ENCODE results near the gene SLC4A9.

SLC4A9 gene, protein sequence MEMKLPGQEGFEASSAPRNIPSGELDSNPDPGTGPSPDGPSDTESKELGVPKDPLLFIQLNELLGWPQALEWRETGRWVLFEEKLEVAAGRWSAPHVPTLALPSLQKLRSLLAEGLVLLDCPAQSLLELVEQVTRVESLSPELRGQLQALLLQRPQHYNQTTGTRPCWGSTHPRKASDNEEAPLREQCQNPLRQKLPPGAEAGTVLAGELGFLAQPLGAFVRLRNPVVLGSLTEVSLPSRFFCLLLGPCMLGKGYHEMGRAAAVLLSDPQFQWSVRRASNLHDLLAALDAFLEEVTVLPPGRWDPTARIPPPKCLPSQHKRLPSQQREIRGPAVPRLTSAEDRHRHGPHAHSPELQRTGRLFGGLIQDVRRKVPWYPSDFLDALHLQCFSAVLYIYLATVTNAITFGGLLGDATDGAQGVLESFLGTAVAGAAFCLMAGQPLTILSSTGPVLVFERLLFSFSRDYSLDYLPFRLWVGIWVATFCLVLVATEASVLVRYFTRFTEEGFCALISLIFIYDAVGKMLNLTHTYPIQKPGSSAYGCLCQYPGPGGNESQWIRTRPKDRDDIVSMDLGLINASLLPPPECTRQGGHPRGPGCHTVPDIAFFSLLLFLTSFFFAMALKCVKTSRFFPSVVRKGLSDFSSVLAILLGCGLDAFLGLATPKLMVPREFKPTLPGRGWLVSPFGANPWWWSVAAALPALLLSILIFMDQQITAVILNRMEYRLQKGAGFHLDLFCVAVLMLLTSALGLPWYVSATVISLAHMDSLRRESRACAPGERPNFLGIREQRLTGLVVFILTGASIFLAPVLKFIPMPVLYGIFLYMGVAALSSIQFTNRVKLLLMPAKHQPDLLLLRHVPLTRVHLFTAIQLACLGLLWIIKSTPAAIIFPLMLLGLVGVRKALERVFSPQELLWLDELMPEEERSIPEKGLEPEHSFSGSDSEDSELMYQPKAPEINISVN

DNA sequence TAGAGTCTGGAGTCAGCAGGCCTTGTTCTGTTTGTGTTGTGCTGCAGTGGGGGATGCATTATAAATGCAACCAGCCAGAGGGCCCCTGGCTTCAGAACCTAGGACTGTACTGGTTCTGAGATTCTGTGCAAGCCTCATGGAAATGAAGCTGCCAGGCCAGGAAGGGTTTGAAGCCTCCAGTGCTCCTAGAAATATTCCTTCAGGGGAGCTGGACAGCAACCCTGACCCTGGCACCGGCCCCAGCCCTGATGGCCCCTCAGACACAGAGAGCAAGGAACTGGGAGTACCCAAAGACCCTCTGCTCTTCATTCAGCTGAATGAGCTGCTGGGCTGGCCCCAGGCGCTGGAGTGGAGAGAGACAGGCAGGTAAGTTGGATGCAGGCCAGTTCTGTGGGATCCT, at the start of gene SLC4A9:
Gene SLC4A9, plus strand, starts transcription at position 94 of the 400 bp plus-strand sequence. Its CDS starts 43 bp downstream, at position 137.
- no peak for DNase-seq (ENCODE audit: low read depth)

DNA sequence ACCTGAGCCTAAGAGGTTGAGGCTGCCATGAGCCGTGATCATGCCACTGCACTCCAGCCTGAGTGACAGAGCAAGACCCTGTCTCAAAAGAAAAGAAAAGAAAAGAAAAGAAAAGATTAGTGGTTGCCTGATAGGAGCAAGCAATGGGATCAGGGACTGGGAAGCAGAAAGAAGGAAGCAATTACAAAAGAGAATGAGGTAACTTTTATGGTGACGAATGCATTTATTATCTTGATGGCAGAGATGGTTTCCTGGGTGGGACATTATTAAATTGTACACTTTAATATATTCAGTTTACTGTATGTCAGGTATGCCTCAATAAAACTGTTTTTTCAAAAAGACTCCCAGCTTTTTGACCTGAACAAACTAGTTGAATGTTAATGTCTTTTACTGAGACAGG, 49.6 kb upstream of the SLC4A9 start:
- no peak for DNase-seq (ENCODE audit: low read depth)

DNA sequence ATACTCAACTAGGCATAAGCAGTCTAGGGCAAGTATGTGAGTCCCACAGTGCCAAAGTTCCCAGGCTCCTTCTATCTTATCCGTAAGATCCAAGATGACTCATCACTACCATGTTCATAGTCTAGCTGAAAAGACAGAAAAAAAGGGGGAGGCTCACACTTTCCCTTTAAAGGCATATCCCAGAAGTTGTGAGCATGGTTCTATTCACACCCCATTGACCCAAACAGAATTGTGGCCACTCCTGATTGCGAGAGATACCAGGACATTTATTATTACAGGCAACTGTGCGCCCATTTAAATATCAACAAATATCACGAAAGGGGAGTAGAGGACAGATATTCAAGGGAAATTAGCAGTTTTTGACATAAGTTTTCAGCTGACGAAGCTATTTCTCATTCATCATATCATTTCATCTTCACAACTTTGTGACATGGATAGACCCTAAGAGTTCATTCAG, 49.0 kb upstream of the SLC4A9 start:
- peak; percentile 69 for DNase-seq (ENCODE audit: low read depth)

DNA sequence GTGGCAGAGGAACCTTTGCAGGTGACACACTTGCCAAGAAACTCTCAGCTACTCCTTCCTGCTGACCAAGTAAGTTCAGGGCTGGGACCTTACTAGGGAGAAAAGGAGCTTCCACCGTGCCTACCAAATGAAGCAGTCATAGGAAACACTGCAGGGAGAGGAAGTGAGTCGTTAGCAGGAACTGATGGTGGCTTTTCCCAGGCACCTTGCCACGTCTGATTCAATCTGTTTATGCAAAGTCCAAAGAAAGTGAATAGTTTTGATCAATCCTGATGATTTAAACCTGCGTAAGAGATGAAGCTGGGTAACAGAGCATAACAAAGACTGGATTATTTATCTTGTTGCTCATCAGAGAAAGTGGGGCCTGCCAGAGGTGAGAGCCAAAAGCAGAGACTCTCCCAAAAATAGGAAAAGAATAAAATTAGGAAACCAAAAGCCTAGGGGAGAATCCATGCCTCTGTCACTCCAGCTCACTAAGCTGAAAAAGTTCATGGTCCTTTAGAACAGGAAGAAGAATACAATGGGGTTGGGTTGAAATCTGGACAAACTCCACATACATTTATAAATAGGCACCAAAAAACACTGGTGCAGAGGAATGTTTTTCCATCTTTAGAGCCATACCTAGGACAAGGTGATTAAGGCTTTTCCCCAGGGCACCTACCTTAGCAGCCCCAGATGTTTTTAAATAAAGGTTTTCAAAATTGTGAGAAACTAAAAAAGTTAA, 47.8 kb upstream of the SLC4A9 start:
- peak; percentile 88 for DNase-seq (ENCODE audit: low read depth)

DNA sequence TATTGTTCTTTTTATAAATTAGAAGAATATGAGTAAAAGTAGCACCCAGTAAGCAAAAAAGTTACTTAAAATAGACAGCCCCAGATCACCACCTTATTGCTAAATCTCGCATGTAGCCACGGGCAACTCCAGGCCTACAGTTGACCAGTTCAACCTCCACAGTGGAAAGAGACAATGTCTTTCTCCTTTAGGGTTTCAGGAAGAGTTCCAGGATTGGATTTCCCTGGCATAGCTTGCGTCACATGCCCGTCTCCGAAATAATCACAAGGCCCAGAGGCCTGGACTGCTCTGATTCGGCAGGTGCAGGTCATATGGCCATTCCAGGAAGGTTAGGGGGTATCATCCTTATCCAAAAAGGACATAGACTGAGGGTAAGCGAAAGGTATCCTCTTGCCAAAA, 47.2 kb upstream of the SLC4A9 start:
- DNase-seq (ENCODE audit: low read depth): no peak

DNA sequence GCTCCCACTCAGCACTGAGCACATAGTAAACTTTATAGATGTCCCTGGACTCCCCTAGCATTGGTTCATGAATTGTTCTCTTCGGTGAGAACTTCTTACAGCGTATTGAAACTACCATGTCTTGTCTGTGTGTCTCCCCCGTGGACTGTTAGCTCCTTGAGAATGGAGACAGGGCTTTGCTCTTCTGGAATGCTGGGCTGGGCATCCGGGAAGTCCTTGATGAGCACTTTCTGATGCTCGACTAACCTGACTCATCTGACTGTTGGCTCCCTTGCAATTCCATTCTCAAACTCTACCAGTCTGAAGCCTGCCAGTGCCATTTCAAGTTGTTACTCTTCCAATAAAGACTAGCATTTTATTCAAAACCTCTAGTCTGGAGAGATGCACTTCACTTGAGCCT, 42.1 kb upstream of the SLC4A9 start:
- DNase-seq (ENCODE audit: low read depth): no peak

DNA sequence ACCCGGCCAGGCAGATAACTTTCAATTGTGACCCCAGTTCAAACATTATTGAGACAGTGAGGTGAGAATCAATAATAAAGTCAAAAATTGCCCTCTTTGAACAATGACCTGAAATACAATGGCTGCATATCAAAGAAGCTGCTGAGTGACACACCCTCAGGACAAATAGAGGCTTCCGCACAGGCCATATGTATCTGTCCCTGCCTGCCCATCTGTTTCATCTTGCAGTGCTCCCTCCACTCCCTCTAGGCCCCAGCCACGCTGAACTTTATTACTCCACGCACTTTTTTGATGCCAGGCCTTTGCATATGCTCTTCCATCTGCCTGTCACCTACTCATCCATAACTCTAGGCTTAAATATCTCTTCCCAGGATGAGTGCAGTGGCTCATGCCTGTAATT, 41.2 kb upstream of the SLC4A9 start:
- DNase-seq (ENCODE audit: low read depth): no peak

DNA sequence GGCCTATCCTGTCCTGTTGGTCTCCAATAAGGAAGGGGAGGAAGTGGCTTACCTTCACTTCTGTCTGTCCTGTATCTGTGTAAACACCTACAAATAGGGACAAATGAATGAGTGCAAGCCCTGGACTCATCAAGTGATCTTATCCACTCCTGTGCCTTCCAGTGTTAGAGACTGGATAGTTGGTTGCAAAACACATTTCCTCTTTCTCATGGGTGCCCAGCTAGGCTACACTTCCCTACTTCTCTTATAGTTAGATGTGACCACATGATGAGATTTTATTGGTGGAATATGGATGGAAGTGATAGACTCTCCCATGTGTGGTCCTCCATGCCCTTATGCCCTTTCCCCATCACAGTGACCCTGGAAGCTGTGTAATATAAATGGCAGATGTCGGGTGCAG, 40.2 kb upstream of the SLC4A9 start:
- no peak for DNase-seq (ENCODE audit: low read depth)

DNA sequence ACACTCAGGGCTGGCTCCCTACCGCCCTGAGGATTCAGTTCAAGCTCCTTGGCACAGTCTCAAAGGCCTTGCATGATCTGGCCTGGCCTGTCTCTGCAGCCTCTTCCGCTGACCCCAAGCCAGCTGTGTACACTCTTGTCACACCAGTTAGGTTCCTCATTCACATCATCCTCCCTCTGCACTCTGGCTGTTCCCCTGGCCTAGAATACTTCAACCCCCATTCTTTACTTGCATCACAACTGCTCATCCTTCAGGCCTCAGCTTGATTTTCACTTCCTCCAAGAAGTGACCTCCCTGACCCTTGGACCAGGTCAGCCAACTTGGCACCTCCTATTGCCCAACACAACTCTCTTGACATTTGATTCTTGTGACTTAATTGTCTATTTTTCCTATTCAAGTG, 38.2 kb upstream of the SLC4A9 start:
- no peak for DNase-seq (ENCODE audit: low read depth)

DNA sequence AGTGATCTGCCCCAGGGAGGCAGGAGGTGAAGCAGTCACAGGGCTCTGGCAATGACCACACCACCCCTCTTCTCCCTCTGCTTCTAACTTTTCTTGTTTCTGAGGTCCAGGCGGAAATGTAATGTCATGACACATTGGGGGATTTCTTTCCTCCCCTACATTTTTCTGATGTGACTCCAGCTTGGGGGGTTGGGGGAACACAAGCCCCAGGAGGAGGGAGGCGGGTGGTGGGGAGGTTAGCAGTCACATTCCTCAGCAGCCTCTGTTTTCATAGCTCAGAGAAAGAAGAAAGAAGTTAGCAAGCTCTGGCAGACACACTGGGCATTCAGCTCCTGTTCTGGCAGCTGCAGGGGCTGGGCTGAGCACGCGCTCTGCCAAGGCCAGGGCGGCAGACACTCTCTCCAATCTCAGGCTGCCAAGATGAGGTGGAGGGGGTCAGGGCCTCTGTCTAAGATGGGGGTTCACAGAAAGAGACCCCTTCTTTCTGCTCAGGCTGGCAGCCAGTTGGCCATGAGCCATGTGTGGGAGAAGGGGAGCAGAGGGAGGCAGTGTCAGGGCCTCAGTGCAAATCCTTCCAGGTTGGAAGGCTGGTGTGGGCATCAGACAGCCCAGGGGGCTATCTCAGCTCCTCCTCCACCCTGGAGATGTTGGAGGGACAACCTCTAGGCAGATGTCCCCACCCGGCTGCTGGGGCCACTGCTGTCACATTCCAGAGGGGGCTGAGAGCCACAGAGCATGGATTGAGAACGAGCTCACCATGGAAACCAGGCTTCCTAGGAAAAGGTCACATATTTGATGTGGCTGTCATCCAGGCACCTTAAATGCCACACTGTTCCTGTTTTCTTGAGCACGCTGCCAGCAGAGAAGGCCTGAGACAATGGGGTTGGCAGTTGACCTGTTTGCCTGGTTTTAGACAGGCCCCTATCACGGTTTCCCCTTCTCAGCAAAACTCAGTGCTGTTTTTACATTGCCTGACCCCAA, 37.0 kb upstream of the SLC4A9 start:
- DNase-seq (ENCODE audit: low read depth): peak; percentile 88

DNA sequence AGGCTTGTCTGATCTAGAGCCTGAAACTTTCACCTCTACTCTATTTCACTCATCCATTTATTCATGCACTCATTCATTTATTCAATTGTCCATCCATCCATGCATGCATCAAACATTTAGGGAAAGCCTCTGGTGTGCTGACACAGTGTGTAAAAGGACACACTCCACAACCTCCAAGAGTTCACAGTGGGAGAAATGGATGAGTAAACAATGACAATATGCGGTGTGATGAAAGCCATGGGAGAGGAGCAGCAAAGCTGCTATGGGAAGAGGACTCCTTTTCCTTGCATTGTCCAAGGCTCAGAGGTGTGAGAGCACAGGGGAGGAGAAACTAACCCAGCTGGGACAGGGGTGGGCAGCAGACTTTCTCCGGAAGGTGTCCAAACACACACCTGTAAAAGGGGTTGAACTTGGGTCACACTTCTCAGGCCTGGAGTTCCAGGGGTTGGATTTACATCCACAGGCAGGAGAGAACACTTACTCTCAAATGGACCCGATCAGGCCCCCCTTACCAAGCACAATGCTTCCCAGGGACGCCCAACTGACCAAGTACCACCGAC, 35.9 kb upstream of the SLC4A9 start:
- no peak for DNase-seq (ENCODE audit: low read depth)

DNA sequence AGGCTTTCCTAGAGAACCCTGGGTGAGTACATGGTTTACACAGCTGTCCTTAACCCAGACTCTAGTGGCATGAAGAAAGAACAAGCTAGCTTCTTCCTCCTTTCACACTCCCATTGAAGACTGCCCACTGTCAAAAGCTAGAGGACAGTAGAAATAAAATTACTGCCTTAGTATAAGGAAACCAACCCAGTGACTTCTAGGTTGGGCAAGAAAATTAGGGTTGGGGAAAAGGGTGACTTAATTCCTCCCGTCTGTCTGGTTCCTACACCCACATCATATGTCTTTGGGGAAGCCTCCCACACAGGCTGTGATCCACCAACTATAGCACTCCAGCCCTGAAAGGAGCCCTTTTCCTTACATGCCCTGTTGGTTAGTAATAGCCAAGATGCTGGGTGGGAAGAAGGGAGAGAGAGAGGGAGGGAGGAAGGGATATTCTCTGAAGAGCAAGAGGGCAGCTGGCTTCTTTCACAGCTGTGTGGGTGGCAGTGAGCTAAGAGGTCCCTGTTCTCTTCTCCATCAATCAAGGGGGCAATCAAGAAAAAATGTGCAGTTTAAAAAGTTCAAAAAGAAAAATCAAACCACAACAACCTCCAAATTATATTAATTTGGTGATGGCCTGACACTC, 35.3 kb upstream of the SLC4A9 start:
- no peak for DNase-seq (ENCODE audit: low read depth)

DNA sequence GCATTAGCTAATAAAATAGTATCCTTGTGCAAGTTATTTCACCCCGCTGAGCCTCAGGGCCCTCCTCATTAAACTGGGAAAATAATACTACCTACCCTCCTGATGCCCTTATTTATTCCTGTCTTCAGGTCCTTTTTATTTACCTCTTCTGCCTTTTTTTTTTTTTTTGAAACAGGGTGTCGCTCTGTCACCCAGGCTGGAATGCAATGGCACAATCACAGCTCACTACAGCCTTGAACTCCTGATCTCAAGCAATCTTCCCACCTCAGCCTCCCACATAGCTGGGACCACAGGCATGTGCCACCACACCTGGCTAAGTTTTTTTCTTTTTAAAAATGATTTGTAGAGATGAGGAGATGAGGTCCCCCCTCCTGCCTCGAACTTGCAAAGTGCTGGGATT, 34.5 kb upstream of the SLC4A9 start:
- DNase-seq (ENCODE audit: low read depth): no peak

DNA sequence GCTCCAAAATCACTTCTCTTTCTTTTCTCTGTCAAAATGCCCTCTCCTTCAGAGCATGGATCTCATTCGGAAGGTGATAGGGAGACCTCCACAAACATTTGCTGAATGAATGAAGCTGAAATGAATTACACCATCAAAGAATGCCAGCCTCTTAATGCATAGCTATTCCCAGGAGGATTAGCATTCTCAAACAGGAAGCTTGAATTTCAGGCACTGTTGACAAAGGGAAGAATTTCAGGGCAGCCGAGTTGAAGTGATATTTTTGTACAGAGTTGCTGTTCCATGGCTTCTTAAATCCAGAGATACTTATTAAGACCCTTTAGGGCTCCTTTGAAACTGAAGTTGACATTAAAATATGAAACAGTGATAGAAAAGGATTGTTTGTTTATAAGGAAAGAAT, 32.4 kb upstream of the SLC4A9 start:
- no peak for DNase-seq (ENCODE audit: low read depth)

DNA sequence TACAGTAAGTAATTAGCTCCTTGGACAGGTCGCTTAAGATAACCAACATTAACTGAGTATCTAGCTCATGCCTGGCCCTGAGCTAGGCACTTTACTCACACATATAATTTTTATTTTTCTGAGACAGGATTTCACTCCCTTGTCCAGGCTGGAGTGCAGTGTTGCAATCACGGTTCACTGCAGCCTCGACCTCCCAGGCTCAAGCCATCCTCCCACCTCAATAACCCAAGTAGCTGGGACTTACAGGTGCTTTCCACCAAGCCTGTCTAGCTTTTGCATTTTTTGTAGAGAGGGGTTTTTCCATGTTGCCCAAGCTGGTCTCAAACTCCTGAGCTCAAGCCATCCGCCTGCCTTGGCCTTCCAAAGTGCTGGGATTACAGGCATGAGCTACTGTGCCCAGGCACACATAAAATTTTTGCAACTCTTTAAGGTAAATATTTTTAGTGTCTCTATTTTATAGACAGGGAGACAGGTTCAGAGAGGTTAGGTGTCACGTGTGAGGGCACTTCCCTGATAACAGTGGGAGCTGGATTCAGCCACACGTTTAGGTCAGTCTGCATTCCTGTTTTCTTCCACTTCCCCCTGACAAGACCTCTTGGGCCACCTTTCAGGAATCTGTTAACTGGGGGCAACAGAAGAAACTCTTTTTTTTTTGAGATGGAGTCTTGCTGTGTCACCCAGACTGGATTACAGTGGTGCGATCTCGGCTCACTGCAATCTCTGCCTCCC, 31.8 kb upstream of the SLC4A9 start:
- no peak for DNase-seq (ENCODE audit: low read depth)

DNA sequence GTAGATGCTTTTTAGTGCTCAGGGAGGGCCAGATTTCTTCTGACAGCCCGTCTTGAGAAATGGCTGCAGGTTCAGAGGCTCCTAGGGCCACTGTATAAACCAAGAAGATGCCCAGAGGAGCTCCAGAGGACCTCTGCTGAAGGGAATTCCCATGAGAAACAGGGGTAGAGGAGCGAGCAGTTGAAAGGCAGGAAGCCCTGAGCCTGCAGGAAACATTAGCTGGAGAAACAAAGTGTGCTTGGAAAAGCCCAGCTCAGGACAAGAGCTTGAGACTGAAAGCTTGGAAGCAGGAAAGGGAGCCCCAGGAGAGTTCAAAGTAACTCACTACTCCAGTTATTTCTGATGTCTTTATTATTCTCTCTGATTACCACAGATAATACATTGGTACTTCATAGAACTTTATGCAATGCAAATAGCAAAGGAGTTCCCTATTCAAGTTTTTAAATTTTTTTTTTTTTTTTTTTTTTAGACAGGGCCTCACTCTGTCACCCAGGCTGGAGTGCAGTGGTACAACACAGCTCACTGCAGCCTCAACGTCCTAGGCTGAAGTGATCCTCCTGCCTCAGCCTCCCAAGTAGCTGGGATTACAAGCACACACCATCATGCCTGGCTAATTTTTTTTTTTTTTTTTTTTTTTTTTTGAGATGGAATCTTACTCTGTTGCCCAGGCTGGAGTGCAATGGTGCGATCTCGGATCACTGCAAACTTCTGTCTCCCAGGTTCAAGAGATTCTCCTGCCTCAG, 30.1 kb upstream of the SLC4A9 start:
- no peak for DNase-seq (ENCODE audit: low read depth)

DNA sequence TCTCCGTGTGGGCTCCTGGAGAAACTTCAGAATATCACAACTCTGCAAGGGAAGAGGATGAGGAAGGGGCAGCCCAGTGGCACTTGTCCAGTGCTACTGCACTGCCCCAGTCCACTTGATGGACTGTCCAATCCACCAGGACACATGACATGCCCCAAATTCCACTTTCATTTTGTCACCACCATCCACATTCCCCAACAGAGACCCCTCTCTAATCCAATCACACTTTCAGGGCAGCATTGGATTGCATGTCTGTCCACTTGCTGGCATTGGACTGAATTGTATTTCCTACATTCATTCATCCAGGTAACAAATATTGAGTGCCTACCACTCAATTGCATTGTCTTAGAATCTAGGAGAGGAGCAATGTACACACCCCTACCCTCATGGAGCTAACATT, 28.4 kb upstream of the SLC4A9 start:
- DNase-seq (ENCODE audit: low read depth): no peak

DNA sequence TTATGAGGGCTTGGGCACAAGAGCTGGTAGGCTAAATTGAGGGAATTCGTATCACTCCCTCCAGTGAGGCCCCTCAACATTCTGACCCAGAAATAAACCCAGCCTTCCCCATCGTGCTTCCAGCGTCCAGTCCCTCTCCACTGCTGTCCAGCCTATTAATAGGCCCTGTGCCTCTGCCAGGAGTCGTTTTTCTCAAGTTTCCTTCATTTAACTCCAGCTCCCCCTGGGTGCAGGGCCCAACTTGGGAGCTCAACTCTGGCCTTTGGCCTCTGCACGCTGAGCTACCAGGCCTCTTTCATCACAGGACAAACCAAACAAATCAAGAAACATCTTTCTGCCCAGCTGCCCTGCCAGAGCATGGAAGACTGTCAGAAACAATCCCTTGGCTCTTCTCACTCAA, 23.6 kb upstream of the SLC4A9 start:
- no peak for DNase-seq (ENCODE audit: low read depth)

DNA sequence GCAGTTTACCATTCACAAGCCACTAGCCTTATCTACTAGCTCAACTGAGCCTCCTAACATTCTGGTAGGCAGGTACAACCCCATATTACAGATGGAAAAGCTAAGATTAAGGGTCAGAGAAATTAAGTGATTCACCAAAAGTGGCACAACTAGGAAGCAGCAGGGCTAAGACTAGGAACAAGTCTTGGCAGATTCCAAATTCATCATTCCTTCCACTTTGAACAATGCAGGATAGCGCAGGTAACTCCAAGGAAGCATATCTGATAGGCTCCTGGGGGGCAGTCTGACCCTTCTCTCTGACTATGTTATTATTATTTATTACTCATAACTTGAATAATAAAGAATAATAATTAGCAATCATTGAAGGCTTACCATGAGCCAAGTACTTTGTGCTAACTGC, 22.1 kb upstream of the SLC4A9 start:
- DNase-seq (ENCODE audit: low read depth): no peak
